Chondrocyte (in vitro differentiated cells): ENCODE data around the gene HOXC6. TPM values are rescaled to one million over a fixed set of nuclear protein-coding genes. Genes with fewer than 3 reads are reported as not detected.

Experiments used
- DNase-seq: peaks from one replicate; pipeline ENCODE4 v3.0.0; 2021; ENCODE audit warnings: mixed read lengths, low spot score
- H3K27ac Mint-ChIP-seq: one replicate; pipeline ENCODE4 v1.8.0; 2021; ENCODE audit warnings: mild to moderate bottlenecking, moderate library complexity, mixed read lengths; ENCODE audit not compliant: unreplicated experiment
- H3K27me3 Mint-ChIP-seq: 2 replicates; pipeline ENCODE4 v1.8.0; 2021; ENCODE audit warnings: low read depth, mixed read lengths
- H3K36me3 Mint-ChIP-seq: 2 replicates; pipeline ENCODE4 v1.8.0; 2021; ENCODE audit warnings: low read depth, mixed read lengths
- H3K4me1 Mint-ChIP-seq: 2 replicates; pipeline ENCODE4 v1.8.0; 2021; ENCODE audit warnings: low read depth, mild to moderate bottlenecking, mixed read lengths
- H3K4me3 Mint-ChIP-seq: one replicate; pipeline ENCODE4 v1.8.0; 2021; ENCODE audit warnings: mild to moderate bottlenecking, moderate library complexity, mixed read lengths; ENCODE audit not compliant: unreplicated experiment
- H3K9me3 Mint-ChIP-seq: 2 replicates; pipeline ENCODE4 v1.8.0; 2021; ENCODE audit warnings: low read depth, mixed read lengths
- CTCF ChIP-seq: fragments of 200-600 bp; sonication (generic); IDR thresholded peaks from 2 replicates; pipeline ENCODE4 v1.5.0; 2021; ENCODE audit warnings: antibody characterized with exemption, mild to moderate bottlenecking, moderate library complexity
- total RNA-seq: library from RNA; stranded (reverse); gene quantifications from 3 replicates; pipeline ENCODE4 v1.2.1, GENCODE V29; 2021

HOXC6 gene
- total RNA-seq, 1 donor from 2014 or later: not detected

GRCh38 chr12:54009171-54010052 lies 18.8 kb upstream of the HOXC6 start:
- no peak for TF ChIP-seq CTCF
- Mint-ChIP-seq H3K9me3 (no peaks in the 10 kb centered on the region), H3K27me3 (peaks cover 83% of the 10 kb centered on the region), H3K4me1 (peaks cover 12% of the 10 kb centered on the region), H3K27ac (no peak overlapping the region), H3K36me3 (no peaks in the 10 kb centered on the region), H3K4me3 (peak overlapping the region; percentile 53)
- no peak for DNase-seq

- Mint-ChIP-seq H3K27me3 (peaks cover 84% of the 10 kb centered on the region), H3K4me1 (peaks cover 12% of the 10 kb centered on the region), H3K4me3 (no peak overlapping the region), H3K9me3 (no peaks in the 10 kb centered on the region), H3K36me3 (no peaks in the 10 kb centered on the region), H3K27ac (no peak overlapping the region)
- TF ChIP-seq CTCF: no peak
- DNase-seq: no peak
These were observed 17.9 kb upstream of the HOXC6 start for GRCh38 chr12:54010053-54010971.

GRCh38 chr12:54010972-54011664 lies 17.1 kb upstream of the HOXC6 start:
- Mint-ChIP-seq H3K27ac (no peak overlapping the region), H3K27me3 (peaks cover 83% of the 10 kb centered on the region), H3K4me3 (no peak overlapping the region), H3K36me3 (no peaks in the 10 kb centered on the region), H3K4me1 (peaks cover 11% of the 10 kb centered on the region), H3K9me3 (no peaks in the 10 kb centered on the region)
- TF ChIP-seq CTCF: no peak
- no peak for DNase-seq

GRCh38 chr12:54011665-54012532 lies 16.3 kb upstream of the HOXC6 start:
- DNase-seq: no peak
- Mint-ChIP-seq H3K4me1 (peaks cover 8% of the 10 kb centered on the region), H3K9me3 (no peaks in the 10 kb centered on the region), H3K4me3 (no peak overlapping the region), H3K36me3 (no peaks in the 10 kb centered on the region), H3K27ac (no peak overlapping the region), H3K27me3 (peaks cover 80% of the 10 kb centered on the region)
- TF ChIP-seq CTCF: no peak
